DMS79 treated with DMSO at 0.1 percent for 48 hours (cell line): ENCODE measurements around the gene RPL34.
"Not testable (repeated sequence)": the region's sequence is repeated elsewhere in the genome, so short reads cannot be mapped to it uniquely, and the experiment has no call there.

Experiments
- DNase-seq: peaks from one replicate; lab custom pipeline; 2025; lab: John Stamatoyannopoulos, UW

Gene RPL34

DNA sequence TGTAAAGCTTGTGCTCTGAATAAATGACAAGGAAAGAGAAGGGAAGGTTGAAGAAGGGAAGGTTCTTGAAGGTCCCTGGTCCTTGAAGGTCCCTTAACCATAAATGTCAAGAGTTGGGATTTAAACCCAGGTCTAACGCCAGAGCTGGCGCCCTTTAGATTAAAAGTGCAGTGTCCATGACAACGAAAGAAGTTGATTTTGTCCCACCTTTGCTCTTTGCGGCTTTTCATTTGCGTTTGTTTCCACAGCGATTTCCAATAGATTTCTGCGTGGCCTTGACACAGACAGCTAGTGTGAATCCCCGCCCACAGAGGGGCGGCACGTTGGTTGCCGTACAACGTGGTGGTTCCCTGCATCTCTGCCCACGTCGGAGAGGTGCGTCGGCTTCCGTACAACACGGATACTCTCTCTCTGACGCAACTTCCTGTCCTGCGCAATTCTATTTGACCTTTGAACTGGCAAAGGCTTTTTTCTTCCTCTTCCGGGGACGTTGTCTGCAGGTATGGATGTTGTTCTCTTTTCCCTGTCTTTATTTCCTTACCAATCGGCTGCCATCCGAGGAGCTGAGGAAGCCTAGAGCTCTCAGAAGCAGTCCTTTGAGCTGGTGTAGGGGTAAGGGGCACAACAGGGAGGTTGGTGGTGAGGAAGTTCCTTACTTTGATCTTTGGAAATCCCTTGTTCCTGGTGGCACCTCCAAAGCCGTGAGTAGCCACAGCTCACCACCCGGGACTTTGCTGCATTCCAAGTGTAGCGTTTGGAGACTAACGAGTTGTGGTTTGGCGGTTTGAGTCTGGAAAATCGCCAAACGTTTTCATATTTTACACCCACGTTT, at the start of gene RPL34:
RPL34 (plus strand) TSS at position 476 of the 832 bp plus-strand sequence. CDS start 1,384 bp downstream, outside the sequence.
- peak; percentile 87 for DNase-seq

DNA sequence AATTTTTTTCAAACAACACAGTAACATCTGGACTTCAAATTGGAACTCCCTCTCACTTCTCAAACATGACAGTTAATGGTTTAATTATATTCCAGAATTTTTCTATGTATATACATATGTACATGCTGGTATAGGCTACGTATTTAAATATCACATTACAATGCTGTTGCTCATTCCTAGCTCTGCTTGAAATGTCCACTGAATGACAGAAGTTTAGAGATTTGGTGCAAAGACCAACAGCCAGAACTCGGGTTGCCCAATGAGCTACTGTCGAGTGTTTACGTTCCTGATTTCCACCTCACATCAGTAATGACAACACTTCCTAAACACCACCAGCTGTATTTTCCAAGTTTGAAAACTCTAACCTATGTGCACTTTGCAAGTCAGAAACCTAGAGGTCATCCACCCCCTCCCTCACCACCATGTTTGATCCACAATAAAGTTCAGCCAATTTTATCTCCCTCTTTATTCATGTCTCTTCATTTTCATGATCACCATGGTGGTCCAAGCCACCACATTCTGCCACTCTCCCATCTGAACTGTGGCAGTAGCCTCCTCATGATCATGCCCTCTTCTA, 49.3 kb upstream of the RPL34 start:
- no peak for DNase-seq

DNA sequence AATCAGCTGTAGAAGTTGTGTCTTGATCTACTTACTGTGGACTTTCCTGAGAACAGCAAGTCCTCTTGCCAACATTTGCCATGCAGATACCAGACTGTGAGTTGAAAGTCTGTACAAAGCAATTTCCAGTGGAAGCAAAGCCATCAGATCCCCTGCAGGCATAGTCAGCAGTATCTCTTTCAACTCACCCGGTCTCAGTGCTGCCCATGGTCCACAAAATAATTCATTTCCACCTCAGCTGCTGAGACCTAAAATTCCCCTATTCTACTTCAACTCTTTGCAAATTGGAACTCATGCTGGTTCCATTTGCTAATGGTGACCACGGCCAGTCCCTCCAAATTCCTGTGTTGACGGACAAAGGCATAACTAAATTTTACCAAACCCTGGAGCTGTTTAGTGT, 46.0 kb upstream of the RPL34 start:
- DNase-seq = no peak

DNA sequence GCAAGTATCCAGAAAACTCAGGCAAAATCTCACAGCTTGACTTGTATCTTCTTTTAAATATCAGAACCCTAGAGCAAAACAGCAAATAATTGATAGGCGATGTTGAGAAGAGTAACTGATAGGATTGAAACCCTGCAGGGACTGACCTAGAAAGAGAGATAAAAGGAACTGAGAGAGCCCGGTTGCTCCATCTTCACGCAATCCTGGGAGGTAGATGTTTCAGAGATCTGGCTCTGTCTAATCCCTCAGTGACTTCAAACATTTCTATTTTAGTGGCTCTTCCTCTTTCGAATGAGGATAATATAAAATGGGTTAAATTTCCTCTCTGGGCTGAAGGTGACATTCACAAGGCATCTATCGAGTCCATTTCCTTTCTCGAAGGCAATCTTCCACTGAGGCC, 39.3 kb upstream of the RPL34 start:
- DNase-seq = no peak

DNA sequence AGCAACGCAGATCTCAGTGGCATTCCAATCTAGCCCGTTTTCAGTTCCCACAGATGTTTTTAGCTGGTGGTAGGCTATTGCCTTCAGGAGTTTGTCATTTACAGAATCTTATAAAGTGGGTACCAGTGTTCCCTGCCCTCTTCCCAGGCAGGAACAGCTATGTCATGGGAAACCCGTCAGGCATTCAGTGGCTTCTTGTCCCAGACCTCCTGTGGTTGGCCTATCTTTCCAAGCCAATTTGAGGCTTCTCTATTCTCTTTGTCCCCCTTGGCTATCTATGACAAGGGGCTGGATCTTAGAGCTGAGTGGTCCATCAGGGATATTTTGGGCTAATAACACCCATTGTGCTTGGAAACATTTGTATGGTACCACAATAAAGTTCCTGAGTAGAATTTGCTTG, 33.6 kb upstream of the RPL34 start:
- no peak for DNase-seq

DNA sequence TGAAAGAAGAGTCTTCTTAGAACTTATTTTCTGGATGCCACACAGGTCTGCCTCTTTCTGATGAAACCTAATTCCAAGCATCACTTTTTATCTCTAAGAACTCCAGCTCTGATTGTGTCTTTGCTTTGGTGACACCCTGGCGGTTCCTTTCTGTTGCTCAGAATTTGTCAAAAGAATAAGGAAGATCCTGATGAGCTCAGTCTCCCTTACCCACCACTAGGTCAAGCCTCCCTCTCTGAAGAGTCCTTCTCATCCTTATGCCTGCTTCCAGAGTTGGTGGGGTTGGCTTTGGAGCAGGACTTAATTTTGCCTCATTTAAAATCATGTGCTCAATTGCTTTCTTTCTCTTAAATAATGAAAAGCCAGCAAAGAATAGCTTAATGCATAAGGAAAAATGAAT, 31.5 kb upstream of the RPL34 start:
- no peak for DNase-seq

DNA sequence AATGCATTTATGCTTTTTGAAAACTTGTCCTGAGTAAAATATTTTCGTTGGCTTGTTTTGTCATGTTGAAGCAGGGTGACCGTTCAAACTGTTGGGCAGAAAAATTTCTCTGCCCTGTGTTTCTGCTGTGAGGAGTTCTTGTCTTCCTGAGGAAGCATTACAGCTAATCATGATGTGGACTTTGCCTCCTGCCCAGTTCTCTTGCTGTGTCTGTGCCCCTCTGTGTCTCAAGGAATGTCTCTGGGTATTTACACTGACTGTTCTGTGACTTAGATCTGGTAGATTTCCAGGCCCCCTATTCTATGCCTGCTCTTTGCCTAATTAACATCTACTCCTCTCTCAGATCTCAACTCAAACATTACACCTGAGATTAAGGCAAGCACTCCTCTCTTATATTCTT, 30.4 kb upstream of the RPL34 start:
- no peak for DNase-seq

DNA sequence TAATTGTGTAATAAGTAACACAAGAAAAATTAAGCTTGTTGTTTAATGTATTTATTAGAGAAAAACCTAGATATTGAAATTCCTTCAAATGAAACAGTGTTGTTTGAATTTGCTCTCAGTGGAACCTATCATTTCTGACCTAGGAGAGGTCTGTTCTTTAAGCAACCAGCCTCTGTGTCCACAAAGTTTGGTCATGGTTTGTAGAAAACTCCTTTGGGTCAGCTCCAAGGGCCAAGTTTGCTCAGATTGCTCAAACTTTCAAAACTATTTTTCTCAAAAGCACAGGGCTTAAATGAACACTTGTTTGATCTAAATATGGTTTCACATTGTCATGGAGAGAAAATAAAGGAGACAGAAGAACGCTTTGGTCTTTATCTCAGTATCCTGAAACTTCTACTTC, 29.6 kb upstream of the RPL34 start:
- DNase-seq = no peak

DNA sequence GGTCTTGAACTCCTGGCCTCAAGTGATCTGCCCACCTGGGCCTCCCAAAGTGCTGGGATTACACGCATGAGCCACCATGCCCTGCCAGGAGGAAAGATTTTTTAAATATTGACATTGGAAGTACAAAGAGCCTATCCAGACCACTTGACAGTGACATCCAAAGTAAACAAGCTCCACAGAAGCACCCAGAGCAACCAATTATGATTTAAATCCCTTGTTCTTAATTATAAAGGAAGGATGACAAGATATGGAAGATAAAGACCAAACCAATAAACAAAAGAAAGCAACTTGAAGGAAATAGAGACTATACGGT, 27.7 kb upstream of the RPL34 start:
- DNase-seq = no peak

DNA sequence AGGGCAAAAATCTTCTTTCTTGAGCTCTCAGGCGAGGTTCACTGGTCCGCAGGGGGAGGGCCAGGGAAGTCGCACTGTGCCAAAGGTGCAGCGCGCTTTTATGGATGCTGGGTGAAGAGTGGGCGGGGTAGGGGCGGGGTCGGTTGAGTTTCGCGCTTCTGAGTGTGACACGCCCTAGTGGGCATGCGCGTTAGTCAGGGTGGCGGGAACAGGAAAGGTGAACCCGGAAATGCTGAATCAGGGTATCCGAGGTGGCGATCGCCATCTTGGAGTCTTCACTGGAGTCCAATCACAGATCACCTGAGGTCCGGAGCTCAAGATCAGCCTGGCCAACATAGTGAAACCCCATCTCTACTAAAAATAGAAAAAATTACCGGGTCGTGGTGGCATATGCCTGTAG, 26.1 kb upstream of the RPL34 start:
- not testable (repeated sequence) for DNase-seq

DNA sequence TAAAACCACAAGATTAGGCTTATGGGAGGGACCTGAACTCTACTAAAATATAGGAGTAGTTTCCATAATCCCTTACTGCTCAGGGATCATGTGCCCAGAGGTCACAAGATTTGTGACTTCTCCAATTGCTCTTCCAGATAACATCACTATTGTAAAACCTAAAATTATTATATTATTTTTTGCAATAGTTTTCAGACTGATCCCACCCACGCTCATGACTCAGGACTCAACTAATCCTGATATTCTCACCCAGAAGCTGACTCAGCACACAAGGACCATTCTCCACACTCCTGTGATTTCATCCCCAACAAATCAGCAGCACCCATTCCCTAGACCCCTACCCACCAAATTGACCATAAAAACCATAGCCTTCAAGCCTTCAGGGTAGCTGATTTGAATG, 24.0 kb upstream of the RPL34 start:
- DNase-seq = no peak

DNA sequence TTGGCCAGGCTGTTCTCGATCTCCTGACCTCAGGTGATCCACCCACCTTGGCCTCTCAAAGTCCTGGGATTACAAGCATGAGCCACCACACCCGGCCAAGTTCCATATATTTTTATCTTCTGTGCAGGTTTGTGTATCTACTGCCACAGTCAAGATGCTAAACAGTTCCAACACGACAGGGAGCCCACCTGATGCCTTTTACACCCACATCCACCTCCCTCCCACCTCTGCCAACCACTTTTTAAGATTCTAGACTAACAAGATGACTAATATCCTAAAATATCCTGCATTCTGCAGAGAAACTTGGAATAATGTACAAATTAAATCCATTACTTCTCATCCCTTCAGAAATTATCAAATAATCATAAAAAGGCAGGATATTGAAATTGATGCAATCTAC, 19.3 kb upstream of the RPL34 start:
- DNase-seq = no peak

DNA sequence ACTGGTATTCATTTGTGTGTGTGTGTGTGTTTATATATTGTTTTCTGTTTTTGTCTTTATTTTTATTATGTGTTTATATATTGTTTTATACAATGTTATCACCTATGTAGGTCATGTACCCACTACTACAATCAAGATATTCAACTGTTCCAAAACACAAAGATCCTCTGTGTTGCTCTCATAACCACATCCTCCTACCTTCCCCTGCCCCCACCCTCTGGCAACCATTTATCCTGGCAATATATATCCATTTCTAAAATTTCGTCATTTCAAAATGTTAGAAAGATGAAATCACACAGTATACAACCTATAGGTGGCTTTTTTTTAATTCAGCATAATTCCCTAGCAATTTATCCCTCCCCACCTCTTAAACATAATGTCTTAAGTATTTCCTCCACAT, 18.8 kb upstream of the RPL34 start:
- DNase-seq = no peak

DNA sequence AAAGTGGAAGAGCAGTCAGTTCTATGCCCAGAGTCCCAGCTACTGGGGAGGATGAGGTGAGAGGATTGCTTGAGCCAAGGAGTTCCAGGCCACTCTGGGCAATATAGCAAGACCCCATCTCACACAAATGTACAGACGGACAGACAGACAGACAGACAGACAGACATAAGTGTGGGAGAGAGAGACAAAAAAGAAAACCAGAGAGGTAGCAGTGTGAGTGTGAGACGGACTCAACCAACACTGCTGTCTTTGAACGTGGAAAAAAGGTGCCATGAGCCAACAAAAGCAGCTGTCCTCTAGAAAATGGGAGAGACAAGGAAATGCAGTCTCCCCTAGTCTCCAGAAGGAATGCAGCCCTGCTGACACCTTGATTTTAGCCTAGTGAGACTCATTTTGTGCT, 18.2 kb upstream of the RPL34 start:
- no peak for DNase-seq

DNA sequence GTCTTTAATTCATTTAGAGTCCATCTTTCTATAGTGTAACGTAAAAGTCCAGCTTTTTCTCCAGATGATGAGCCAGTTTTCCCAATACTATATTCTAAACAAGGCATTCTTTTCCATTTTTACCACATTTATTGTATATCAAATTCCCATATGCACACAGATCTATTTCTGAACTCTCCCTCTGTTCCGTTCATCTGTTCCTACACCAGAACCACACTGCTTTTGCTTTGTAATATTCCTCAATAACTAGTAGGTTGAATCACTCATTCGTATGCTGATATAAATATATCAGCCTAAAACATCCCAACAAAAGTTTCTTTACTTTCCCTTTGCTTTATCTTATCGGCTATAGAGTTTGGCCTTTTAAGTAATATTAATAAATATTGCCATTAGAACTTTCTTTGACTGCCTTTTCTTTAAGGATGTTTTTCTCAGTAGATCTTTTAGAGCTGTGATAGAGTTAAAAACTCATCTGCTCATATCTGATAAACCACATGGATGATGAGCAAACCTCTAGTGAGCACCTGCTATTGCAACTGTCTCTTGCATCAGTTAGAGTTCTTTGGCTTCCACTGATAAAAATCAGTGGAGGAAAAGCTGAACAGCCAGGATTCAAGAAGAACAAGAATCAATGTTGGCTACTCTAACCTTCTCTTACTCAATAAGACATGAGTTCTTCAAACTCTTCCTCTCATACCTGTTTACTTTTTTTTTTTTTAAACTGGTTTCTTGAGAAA, 13.1 kb upstream of the RPL34 start:
- DNase-seq = no peak

DNA sequence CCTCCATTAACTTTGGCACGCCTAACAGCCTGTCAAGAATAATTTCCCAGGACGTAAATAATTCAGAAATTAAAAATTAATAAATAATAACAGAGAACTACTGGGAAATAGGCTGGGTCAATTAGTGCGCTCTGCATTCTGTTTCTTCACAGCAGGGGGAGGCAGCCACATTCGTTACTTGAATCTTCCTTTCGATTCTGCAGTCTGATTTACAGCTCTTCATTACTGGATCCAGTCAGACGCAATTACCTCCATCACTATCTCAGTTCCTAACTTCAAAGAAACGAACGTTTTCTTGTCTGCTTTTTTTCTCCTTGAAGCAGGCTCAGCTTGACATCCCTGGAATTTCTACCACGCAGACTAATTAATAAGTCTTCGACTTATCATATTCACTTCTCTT, 9.0 kb upstream of the RPL34 start:
- no peak for DNase-seq

DNA sequence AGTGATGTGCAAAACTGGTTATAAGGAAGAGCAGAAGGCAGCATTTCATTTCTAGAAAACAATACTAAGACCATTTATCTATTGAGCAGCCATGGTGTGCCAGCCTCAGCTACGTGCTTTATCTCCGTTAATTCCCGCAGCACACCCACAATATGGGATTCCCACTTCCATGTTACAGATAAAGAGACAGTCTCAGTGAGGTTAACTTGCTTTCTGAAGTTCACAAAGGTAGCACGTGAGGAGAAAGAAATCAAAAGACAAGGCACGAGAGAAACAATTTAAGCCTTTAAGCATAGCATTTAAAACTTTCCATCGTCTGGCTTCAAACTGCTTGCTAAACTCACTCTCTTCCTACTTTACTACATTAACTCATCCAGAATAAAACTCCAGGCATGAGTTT, 8.0 kb upstream of the RPL34 start:
- no peak for DNase-seq

DNA sequence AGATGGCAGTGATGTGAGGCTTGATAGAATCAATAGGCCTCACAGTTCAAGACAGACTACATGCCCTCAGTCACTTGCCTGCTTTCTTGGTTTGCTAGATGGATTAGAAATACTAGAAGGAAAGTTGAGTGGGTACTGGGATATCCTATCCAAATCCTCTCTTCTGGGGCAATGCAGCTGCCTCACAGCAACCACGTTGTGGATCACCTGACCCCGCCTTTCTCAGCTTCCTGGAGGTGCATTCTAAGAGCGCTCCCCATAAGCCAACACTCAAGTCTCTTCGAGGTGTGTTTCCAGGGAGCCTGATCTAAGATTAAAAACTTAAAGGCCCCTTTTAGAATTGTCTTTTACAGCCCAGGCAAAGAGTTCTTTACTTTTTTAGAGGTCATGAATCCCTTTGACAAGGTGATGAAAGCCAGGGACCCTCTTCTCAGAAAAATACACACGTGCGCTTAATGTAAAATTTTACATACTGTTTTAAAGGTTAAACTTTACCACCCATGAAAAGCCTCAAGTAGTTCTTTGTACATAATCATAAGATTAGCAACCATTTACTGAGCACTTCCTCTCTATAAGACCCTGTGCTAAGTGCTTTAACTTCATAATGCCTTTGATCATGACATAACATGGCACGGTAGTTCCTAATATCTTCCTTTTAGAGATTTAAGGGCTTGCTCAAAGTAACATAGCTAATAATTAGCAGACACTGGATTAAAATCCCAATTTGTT, 840 bp upstream of the RPL34 start:
- no peak for DNase-seq

DNA sequence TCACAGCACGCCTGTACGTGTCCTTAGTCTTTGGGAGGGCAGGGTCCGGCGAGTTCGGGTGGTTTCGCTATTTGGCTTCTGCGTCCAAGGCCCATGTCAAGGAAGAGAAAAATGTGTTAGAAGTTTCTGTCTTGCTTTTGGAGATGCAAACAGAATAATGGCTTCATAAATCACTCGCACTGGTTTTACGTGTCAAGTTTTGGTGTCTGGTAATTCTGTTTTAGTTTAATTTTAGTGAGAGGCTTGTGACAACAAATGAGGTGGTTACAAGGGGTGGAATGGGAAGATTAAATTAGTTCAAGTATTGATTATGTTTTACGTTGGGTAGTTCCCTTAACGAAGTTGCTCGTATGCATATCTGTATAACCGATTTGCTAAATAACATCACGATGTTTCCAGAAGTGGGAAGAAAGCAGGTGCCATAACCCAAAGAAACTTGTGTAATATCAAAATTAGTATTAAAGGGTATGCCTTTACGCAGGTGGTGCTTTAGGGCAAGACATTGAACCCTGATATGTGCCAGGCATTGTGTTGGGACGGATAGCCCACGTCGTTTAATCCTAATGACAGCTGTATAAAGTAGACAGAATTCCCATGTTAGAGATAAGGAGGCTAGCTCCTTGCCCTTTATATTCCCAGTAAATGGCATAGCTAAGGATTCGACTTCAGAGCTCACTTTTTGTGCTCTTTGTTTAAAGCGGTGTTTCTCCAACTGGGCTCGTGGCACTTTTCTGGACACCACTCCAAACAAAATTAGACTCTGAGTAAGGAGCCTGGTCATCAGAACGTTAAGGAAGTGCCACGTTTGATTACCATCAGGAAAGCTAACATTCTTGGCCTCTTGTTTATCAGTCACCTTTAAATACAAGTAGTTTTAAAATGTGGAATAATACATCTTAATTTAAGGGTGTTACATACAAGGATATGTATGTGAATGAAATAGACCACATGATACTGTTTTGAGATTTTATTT, 843 bp downstream of the RPL34 start:
- DNase-seq = no peak

DNA sequence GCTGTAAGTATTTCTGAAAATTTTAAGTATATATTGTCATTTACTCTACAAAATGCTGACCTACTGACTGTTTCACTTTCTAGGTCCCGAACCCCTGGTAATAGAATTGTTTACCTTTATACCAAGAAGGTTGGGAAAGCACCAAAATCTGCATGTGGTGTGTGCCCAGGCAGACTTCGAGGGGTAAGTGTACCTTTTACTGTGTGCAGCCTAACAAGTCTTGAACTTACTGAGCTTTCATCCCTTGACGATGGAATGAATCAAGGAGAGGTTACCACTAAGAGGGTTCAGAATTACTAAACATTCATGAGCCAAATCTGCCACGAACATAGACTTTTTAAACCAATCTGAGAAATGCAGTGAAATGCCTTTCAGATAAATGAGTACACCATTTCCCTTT, 1.6 kb downstream of the RPL34 start:
- DNase-seq = no peak

DNA sequence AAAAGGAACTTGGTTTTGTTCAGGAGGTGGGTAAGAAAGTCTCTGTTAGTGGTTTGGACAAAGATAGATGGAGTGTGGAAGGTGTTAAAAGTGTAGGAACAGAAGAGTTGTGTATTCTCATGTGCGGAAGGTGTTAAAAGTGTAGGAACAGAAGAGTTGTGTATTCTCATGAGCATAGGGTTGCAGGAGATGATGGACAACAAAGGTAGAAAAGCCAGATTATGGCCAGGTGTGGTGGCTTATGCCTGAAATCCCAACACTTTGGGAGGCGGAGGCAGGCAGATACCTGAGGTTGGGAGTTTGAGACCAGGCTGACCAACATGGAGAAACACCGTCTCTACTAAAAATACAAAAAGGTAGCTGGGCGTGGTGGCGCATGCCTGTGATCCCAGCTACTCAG, 2.5 kb downstream of the RPL34 start:
- DNase-seq = no peak
